Muscle of back (tissue), 11 donors: ENCODE data around the gene PNMA1. TPM values are rescaled to one million over a fixed set of nuclear protein-coding genes. Genes with fewer than 3 reads are reported as not detected.

Source experiments
- DNase-seq, 3 donors: peaks; one replicate each; pipeline versions ENCODE4 v3.0.0 to v3.0.0-alpha.2; 2013
- polyA plus RNA-seq, 10 donors: library from polyadenylated mRNA; unstranded; fragments of 120-200 nt; gene quantifications; one replicate each; pipeline ENCODE4 v1.2.1, GENCODE V29; 2013; ENCODE audit not compliant: insufficient read length in 10 of 10

Gene PNMA1
- polyA plus RNA-seq, 10 donors: 19.9 to 37.9 (median 26.3) TPM

- no peak for DNase-seq
These were observed 35.5 kb downstream of the PNMA1 start for GRCh38 chr14:73678698-73679097.

GRCh38 chr14:73674986-73675385, 39.2 kb downstream of the PNMA1 start:
- DNase-seq: no peak

- no peak for DNase-seq
These were observed 46.3 kb downstream of the PNMA1 start for GRCh38 chr14:73667854-73668253.

- no peak for DNase-seq
These were observed 47.6 kb downstream of the PNMA1 start for GRCh38 chr14:73666583-73666982.

GRCh38 chr14:73665130-73665529, 49.1 kb downstream of the PNMA1 start:
- no peak for DNase-seq

- no peak for DNase-seq
These were observed 50.5 kb downstream of the PNMA1 start for GRCh38 chr14:73663548-73664212.

GRCh38 chr14:73662487-73662943, 51.7 kb downstream of the PNMA1 start:
- DNase-seq: peak in 2 of 3 donors; percentile 11 to 83

- peak in 1 of 3 donors; percentile 2 for DNase-seq
These were observed 52.3 kb downstream of the PNMA1 start for GRCh38 chr14:73661872-73662271.

Other genes with a start within 250 kb of the PNMA1 start
- gene RIOX1, start 223.5 kb downstream of the PNMA1 start, polyA plus RNA-seq: 1 to 10 TPM; 4.4 to 8.7 (median 6.2) TPM
- gene ACOT1, start 177.2 kb downstream of the PNMA1 start, polyA plus RNA-seq: 1 to 10 TPM; 1.6 to 5.6 (median 2.9) TPM
- 1 to 10 TPM in 5 of 10 donors, under 1 TPM in 5; 0.28 to 1.7 (median 1.0) TPM for gene HEATR4, start 155.4 kb downstream of the PNMA1 start, polyA plus RNA-seq
- gene ACOT2, start 145.2 kb downstream of the PNMA1 start, polyA plus RNA-seq: 10 to 100 TPM; 20.6 to 35.6 (median 29.3) TPM
- under 1 TPM; 0.13 to 0.76 (median 0.34) TPM for gene ACOT4, start 122.5 kb downstream of the PNMA1 start, polyA plus RNA-seq
- gene ACOT6, start 101.9 kb downstream of the PNMA1 start, polyA plus RNA-seq: under 1 TPM in 1 of 10 donors, not detected in 9; 0.20 TPM
- gene DNAL1, start 69.4 kb downstream of the PNMA1 start, polyA plus RNA-seq: 10 to 100 TPM in 4 of 10 donors, 1 to 10 TPM in 6; 6.0 to 12.5 (median 8.9) TPM
- gene PTGR2, start 137.4 kb upstream of the PNMA1 start, polyA plus RNA-seq: 10 to 100 TPM in 3 of 10 donors, 1 to 10 TPM in 7; 4.9 to 13.0 (median 7.7) TPM
- gene ZNF410, start 172.5 kb upstream of the PNMA1 start, polyA plus RNA-seq: 10 to 100 TPM; 26.1 to 38.3 (median 32.8) TPM
- gene FAM161B, start 235.7 kb upstream of the PNMA1 start, polyA plus RNA-seq: 10 to 100 TPM in 1 of 10 donors, 1 to 10 TPM in 9; 6.7 to 10.1 (median 8.4) TPM
- 10 to 100 TPM; 25.8 to 46.2 (median 42.6) TPM for gene COQ6, start 235.9 kb upstream of the PNMA1 start, polyA plus RNA-seq